Placental pericyte (primary cell): ENCODE measurements around the gene RBBP4. TPM values are rescaled to one million over a fixed set of nuclear protein-coding genes. Genes with fewer than 3 reads are reported as not detected.

Experiments used
- small RNA-seq: library from RNA; depleted of rRNA; stranded (forward); fragments of <200 nt; gene quantifications from one replicate; pipeline ENCODE3, GENCODE V24; 2012; ENCODE audit warnings: low replicate concordance
- total RNA-seq: library from RNA; depleted of rRNA; stranded (reverse); fragments of >200 nt; gene quantifications from 2 replicates; pipeline ENCODE4 v1.2.3, GENCODE V29; 2012

The RBBP4 gene
- total RNA-seq: 126 and 163 TPM in 2 replicates

GRCh38 chr1:32650752-32651460 lies at the start of gene RBBP4:
Gene RBBP4, plus strand, starts transcription at chr1:32651208. Its CDS starts 99 bp downstream, at chr1:32651307.

GRCh38 chr1:32650248-32650751 lies 708 bp upstream of the RBBP4 start, which contains the start of gene ZBTB8OS:
Gene ZBTB8OS, minus strand, starts transcription at chr1:32650550. Its CDS starts 21 bp downstream, at chr1:32650529.

GRCh38 chr1:32702599-32703478 lies 51.8 kb downstream of the RBBP4 start, which contains the start of gene SYNC:
Gene SYNC, minus strand, starts transcription at chr1:32702770. Its CDS starts 110 bp downstream, at chr1:32702660.

Small RNA genes within 50 kb of the gene (small RNA-seq; reads per million reads assigned to genes)
- not detected for gene RF00019

Other genes with a start within 250 kb of the RBBP4 start
- gene ZBTB8B, start 186.1 kb upstream of the RBBP4 start, total RNA-seq: not detected in 2 replicates
- gene ZBTB8A, start 111.8 kb upstream of the RBBP4 start, total RNA-seq: 5.2 and 8.1 TPM in 2 replicates
- 30.4 and 32.2 TPM in 2 replicates for gene ZBTB8OS, start 658 bp upstream of the RBBP4 start, total RNA-seq
- 6.3 and 12.9 TPM in 2 replicates for gene SYNC, start 51.6 kb downstream of the RBBP4 start, total RNA-seq
- 154 and 303 TPM in 2 replicates for gene YARS1, start 166.2 kb downstream of the RBBP4 start, total RNA-seq
- 30.2 and 34.4 TPM in 2 replicates for gene S100PBP, start 166.4 kb downstream of the RBBP4 start, total RNA-seq
- 0.22 and 0.29 TPM in 2 replicates for gene FNDC5, start 219.7 kb downstream of the RBBP4 start, total RNA-seq
- gene HPCA, start 235.3 kb downstream of the RBBP4 start, total RNA-seq: not detected in 2 replicates